ENCODE results near the gene CACNA1G.

Gene CACNA1G

GRCh38 chr17:50568659-50569058 is 8.1 kb downstream of the CACNA1G start:
- DNase-seq (ENCODE audit: low spot score) = no peak

DNA sequence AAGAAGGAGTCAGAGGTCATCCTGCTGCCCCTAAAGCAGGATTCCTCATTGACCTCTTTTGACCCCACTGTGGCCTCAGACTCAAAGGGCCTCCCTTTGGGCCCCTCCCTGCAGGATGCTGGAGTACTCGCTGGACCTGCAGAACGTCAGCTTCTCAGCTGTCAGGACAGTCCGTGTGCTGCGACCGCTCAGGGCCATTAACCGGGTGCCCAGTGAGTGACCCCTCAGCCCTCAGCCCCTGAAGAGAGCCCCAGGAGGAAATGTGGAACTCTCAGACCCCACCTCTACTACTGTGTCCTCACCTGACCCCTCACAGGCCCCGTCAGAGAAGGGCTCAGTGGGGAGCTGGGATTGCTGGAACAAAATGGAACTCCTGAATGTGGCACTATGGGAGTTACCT is 9.1 kb downstream of the CACNA1G start:
- DNase-seq (ENCODE audit: low spot score) = no peak

DNA sequence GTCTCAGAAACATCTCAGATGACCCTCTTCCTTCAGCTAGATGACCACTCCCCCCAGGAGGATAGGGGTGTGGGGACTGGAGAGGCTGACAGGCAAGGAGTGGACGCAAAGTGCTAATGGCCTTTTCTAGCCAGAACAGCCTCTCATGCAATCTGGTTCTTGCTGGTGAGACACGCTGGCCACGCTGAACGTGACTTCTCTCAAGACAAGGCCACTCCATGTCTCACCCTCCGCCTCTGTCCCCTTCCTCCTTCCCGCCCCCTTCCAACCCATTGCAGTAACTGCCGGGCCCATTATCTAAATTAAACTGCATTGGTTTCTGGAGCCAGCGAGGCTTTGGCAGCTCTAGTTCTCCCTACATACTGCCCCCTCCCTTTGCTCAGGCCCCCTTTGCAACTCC is 9.5 kb downstream of the CACNA1G start:
- no peak for DNase-seq (ENCODE audit: low spot score)

DNA sequence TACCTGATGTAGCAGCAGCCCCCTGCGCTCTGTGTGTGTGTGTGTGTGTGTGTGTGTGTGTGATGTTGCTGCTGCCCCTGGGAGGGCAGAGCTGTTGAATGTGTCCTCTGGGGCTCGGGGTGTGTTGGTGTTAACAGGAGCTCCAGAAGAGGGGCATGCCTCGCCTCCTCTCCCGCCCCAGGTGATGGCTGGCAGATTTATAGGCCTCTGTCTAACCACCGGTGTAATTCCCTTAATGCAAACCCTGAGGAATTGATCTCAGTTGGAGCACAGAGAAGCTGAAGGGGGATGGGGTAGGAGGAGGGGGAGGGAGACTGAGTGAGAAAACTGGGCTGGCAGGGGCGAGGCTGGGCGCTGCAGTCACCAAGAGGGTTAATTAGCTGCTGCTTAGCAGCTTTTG is 10.0 kb downstream of the CACNA1G start:
- DNase-seq (ENCODE audit: low spot score) = no peak

DNA sequence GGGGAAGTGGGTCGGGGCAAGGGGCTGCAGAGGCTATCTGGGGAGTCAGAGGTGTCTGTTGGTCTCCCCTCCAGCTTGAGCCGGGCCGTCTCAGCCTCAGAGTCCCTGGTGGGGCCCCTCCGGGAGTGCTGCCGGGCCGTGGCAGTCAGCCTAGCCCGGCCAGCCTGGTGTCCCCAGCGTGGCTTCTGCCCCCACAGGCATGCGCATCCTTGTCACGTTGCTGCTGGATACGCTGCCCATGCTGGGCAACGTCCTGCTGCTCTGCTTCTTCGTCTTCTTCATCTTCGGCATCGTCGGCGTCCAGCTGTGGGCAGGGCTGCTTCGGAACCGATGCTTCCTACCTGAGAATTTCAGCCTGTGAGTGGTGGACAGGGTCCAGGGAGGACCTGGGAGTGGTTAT is 11.2 kb downstream of the CACNA1G start:
- no peak for DNase-seq (ENCODE audit: low spot score)

DNA sequence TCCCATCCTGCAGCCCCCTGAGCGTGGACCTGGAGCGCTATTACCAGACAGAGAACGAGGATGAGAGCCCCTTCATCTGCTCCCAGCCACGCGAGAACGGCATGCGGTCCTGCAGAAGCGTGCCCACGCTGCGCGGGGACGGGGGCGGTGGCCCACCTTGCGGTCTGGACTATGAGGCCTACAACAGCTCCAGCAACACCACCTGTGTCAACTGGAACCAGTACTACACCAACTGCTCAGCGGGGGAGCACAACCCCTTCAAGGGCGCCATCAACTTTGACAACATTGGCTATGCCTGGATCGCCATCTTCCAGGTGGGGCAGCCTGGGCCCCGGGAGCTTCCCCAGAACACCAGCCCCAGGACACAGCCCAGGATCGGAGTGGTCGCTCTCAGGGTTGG is 12.0 kb downstream of the CACNA1G start:
- no peak for DNase-seq (ENCODE audit: low spot score)

GRCh38 chr17:50573866-50574611 is 13.5 kb downstream of the CACNA1G start:
- DNase-seq (ENCODE audit: low spot score) = no peak

DNA sequence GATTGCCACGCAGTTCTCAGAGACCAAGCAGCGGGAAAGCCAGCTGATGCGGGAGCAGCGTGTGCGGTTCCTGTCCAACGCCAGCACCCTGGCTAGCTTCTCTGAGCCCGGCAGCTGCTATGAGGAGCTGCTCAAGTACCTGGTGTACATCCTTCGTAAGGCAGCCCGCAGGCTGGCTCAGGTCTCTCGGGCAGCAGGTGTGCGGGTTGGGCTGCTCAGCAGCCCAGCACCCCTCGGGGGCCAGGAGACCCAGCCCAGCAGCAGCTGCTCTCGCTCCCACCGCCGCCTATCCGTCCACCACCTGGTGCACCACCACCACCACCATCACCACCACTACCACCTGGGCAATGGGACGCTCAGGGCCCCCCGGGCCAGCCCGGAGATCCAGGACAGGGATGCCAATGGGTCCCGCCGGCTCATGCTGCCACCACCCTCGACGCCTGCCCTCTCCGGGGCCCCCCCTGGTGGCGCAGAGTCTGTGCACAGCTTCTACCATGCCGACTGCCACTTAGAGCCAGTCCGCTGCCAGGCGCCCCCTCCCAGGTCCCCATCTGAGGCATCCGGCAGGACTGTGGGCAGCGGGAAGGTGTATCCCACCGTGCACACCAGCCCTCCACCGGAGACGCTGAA is 15.2 kb downstream of the CACNA1G start:
- DNase-seq (ENCODE audit: low spot score) = no peak

- no peak for DNase-seq (ENCODE audit: low spot score)
Measured at GRCh38 chr17:50576864-50577263, 16.3 kb downstream of the CACNA1G start.

- no peak for DNase-seq (ENCODE audit: low spot score)
Measured at GRCh38 chr17:50577451-50577954, 17.0 kb downstream of the CACNA1G start.

- no peak for DNase-seq (ENCODE audit: low spot score)
Measured at GRCh38 chr17:50578173-50578572, 17.7 kb downstream of the CACNA1G start.

DNA sequence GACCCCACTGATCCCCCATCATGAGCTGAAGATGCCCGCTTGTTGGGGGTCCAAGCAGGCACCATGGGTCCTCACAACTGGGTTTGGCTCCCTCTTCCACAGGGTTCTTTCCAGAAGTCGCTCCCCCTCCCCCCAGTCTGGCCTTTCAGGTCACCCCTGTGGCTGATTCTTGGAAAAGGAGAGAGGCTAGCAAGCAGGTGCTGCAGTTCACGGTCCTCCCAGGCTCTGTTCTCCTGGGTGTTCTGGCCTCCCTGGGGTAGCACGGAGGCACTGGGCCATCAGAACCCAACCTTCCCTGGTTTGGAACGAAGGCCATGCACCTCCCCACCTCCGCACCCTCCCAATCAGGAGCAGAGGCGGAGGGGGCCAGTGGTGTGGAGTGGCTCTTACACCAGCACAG is 18.9 kb downstream of the CACNA1G start:
- DNase-seq (ENCODE audit: low spot score) = no peak

- DNase-seq (ENCODE audit: low spot score) = no peak
Measured at GRCh38 chr17:50580646-50581045, 20.1 kb downstream of the CACNA1G start.

- DNase-seq (ENCODE audit: low spot score) = no peak
Measured at GRCh38 chr17:50581316-50581715, 20.8 kb downstream of the CACNA1G start.

DNA sequence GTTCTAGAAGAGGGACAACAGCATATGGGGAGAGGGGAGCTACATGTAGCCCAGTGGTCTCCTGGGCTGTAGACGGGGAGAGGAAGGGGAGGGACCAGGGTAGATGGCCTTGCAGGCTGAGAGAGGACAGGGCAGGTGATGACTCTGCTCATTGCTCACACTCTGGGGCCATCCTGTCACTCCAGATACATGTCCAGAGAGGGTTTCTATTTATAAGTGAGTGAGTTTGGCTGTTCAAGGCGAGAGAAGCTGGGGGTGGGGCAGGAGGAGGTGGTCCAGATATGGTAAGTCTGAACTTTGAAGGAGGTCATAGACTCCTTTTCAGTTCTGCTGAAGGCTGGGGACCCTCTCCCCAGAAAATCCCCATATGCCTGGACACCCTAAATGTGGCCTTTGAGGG is 22.2 kb downstream of the CACNA1G start:
- DNase-seq (ENCODE audit: low spot score) = no peak

- DNase-seq (ENCODE audit: low spot score) = no peak
Measured at GRCh38 chr17:50583641-50584040, 23.1 kb downstream of the CACNA1G start.

DNA sequence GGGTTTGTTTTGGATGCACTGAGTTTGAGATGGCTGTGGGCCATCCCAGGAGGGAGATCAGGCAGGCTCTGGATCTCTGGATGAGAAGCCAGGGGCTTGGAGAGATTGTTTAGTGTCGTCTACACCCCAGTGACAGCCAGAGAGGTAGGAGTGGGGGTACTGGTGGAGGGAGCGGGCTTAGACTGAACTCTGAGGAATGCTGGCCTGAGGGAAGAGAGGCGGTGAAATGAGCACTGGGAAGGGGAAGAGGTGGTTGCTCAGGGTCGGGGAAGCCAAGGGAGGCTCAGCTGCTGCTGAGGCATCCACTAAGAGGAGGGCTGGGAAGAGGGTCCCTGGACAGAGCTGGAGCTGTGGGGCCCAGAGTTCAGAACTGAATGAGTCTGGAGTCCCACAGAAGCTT is 23.6 kb downstream of the CACNA1G start:
- DNase-seq (ENCODE audit: low spot score) = no peak

DNA sequence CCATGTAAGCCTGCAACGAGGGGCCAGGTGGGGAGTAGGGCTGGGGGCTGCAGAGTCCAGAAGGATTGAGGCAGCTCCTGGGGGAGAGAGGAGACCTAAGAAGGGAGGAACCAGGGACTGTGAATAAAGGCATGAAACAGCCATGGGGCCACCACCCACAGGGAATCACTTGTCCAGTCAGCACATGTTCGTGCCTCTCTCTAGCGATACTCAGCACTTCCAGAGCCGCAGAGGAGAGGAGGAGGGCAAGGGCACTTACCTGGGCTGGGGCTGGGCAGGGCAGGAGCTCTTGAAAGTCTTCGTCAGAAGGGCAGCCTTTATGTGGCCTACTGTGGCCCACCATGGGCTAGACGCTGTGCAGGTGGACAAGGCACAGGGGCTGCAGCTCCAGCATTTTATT is 24.2 kb downstream of the CACNA1G start:
- DNase-seq (ENCODE audit: low spot score) = no peak

DNA sequence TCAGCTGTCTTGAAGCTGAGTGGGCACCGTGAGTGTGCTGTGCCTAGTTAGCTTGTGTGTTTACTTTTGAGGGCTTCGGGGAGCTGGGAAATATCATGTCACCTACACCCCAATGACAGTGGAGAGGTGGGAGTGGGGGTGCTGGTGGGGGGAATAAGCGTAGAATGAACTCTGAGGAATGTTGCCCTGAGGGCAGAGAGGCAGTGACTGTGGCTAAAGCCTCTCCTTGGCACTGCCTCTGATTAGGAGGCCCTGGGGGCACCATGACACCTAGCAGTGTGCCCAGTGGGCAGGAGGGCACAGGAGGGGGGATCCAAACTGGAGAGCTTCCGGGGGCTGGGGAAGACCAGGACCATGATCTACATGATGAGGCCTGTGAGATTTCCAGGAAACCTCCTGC is 24.8 kb downstream of the CACNA1G start:
- no peak for DNase-seq (ENCODE audit: low spot score)

DNA sequence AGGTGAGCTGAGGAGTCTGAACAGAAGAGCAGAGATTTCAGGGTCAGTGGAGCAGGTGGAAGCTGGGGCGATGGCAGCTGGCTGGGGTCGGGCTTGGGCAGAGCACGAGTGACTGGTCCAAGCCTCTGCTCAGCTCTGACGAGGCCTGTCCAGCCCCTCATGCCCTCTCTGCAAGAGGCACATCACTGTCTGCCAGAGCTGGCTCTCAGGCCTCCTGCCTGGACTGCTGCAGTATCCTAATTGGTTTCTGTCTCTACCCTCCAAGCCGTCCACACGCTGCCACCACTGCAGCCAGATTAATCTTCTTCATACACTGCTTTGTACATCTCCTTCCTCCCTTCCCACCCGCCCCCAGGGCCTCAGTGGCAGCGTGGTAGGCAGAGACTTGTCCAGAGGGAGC is 25.4 kb downstream of the CACNA1G start:
- DNase-seq (ENCODE audit: low spot score) = no peak

DNA sequence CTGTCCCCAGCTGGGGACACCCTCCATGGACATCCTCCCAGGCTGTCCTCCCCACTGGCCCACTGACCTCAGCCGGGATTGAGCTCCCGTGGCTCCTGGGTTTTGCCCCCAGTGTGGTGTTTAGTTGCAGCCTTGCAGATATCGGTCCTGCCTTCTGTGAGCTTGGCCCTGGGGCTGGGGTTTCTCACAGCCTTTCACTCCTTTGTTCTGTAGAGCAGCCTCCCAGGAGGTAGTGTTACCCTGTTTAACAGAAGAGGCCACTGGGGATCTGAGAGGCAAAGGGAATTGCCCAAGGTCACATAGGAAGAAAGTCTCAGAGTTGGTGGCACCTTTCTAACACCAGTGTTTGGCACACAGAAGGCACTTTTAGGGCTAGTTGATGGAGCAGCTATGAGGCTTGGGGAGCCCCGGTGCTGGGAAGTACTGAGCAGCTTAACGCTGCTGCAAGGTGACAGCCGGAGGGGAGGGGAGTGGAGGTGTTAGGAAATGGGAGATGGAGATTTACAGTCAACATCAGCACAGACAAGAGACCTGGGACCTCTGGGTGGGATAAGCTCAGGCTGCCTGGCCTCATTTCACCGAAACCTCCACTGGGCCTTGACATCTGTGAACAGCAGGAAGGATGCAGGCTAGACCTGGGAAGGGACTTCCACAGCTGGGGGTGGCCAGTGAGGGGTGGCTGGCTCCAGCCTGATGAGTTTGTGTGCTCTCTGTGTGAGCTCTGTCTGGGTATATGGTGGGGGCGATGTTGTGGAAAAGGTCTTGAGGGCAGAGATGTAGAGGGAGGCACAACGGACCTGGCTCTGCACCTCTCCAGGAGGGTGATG is 26.1 kb downstream of the CACNA1G start:
- no peak for DNase-seq (ENCODE audit: low spot score)

DNA sequence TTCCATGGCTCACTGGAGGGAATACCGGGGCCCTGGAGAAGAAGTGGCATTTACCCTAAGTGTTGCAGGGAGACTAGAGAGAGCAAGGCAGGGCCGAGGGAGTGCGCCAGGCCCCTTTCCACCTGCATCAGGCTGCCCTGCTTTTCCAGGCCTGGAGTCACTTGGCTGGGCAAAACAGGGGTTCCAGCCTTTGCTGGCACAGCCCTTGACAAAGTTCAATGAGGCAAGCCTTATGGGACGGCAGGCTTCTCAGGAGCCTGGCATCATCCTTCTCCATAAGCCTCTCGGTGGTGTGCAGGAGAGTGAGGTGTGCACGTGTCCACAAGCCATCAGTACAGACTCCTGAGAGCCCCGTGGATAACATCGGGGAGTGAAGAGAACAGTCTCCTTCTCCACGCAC is 27.1 kb downstream of the CACNA1G start:
- DNase-seq (ENCODE audit: low spot score) = no peak

Data from HuH-7.5 (cell line).